ENCODE data around the gene ELMO1. TPM values are rescaled to one million over a fixed set of nuclear protein-coding genes. Genes with fewer than 3 reads are reported as not detected.

Gene ELMO1
- total and polyA plus RNA-seq, 2 donors from 2014 or later, result 6.0 to 35.4 TPM

DNA sequence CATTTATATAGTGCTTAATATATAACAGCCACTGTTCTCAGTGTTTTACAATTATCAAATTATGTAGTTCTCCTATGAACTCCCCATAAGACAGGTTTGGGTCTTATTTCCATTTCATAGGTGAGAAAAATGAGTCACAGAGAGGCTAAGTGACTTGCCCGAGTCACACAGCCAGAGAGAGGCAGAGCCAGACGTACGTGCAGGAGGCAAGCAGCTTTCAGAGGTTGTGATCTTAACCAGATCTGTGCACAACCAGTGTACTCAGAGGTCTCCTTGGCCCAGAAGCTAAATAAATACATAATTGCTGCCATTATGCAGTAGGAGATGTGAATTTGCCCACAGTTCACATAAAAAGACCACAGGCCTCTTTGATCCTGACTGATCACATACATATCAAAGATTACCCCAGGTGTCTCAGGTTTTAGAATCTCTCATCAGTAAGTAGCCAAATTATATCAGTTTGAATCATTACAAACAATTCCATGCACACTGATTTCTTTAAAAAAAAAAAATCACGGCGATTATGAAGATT lies 419.7 kb downstream of the ELMO1 start:
- Histone ChIP-seq H3K4me1 (ENCODE audit: control insufficient read depth in 2 of 3, insufficient read depth in 2 of 3, low read depth in 1 of 3, low read length in 3 of 3) (peaks cover 0 to 7% (median 5%) of the 10 kb centered on the region in 3 donors), H3K27me3 (ENCODE audit: control insufficient read depth, insufficient read depth, low read length) (no peaks in the 10 kb centered on the region), H3K9ac (ENCODE audit: low read length in 3 of 3) (no peak overlapping the region), H3K27ac (ENCODE audit: low read depth in 2 of 2, low read length in 2 of 2) (no peak overlapping the region), H3K4me3 (ENCODE audit: low read length in 3 of 3) (no peak overlapping the region), H3K9me3 (ENCODE audit: control insufficient read depth in 2 of 3, insufficient read depth in 1 of 3, low read length in 3 of 3) (no peaks in the 10 kb centered on the region), H3K36me3 (ENCODE audit: control insufficient read depth in 2 of 3, insufficient read depth in 3 of 3, low read length in 3 of 3) (no peaks in the 10 kb centered on the region)
- TF ChIP-seq, protein P1, sequence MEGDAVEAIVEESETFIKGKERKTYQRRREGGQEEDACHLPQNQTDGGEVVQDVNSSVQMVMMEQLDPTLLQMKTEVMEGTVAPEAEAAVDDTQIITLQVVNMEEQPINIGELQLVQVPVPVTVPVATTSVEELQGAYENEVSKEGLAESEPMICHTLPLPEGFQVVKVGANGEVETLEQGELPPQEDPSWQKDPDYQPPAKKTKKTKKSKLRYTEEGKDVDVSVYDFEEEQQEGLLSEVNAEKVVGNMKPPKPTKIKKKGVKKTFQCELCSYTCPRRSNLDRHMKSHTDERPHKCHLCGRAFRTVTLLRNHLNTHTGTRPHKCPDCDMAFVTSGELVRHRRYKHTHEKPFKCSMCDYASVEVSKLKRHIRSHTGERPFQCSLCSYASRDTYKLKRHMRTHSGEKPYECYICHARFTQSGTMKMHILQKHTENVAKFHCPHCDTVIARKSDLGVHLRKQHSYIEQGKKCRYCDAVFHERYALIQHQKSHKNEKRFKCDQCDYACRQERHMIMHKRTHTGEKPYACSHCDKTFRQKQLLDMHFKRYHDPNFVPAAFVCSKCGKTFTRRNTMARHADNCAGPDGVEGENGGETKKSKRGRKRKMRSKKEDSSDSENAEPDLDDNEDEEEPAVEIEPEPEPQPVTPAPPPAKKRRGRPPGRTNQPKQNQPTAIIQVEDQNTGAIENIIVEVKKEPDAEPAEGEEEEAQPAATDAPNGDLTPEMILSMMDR (IDR thresholded peaks at IDR 0.05; ENCODE audit: borderline replicate concordance, extremely low read depth, insufficient read depth), result no peak
- FAIRE-seq (no peak), DNase-seq (no peak)
- intact Hi-C loops (cut with DNase I), result no loop called here

DNA sequence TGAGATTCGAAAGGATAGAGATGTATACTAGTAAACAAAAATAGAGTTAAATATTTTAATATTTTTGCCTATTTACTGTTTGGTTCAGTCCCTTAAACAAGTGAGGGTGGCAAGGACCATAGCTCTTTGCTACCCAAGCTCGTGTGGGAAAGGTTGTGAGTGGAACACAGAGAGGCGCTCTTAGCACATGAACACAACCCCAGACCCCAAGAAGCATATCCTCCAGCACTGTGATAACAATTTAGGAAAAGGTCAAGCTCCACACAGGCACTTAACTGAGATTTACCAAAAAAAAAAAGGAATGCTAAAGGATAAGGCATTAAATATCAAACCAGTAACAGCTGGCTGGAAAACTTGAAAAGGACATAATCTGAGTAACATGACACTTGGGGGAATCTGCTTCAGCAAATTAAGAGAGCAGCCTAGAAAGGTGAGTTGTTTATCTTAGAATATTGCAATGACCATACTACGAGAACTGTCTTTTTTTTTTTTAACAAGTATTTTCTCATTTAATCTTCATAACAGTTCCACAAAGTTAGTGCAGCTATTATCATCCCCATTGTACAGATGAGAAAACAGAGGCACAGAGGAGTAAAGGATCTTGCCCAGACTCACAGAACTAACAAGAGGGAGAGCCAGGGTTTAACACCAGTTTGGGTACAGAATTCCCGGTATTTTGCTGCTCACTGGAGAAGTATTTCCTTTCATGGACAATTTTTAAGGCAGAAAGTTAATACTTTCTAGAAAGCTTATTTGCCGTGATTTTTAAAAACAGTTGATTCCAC lies 420.9 kb downstream of the ELMO1 start:
- intact Hi-C loops (cut with DNase I), result no loop called here
- H3K27ac ChIP-seq (ENCODE audit: low read depth in 2 of 2, low read length in 2 of 2), result no peak overlapping the region
- H3K27me3 ChIP-seq (ENCODE audit: control insufficient read depth, insufficient read depth, low read length), result no peaks in the 10 kb centered on the region
- TF ChIP-seq, protein P1 (IDR thresholded peaks at IDR 0.05; ENCODE audit: borderline replicate concordance, extremely low read depth, insufficient read depth), result no peak
- no peak for FAIRE-seq
- H3K36me3 ChIP-seq (ENCODE audit: control insufficient read depth in 2 of 3, insufficient read depth in 3 of 3, low read length in 3 of 3), result no peaks in the 10 kb centered on the region
- DNase-seq, result no peak
- no peaks in the 10 kb centered on the region for H3K9me3 ChIP-seq (ENCODE audit: control insufficient read depth in 2 of 3, insufficient read depth in 1 of 3, low read length in 3 of 3)
- H3K4me3 ChIP-seq (ENCODE audit: low read length in 3 of 3), result no peak overlapping the region
- H3K9ac ChIP-seq (ENCODE audit: low read length in 3 of 3), result no peak overlapping the region
- H3K4me1 ChIP-seq (ENCODE audit: control insufficient read depth in 2 of 3, insufficient read depth in 2 of 3, low read depth in 1 of 3, low read length in 3 of 3), result peaks cover 0 to 7% (median 5%) of the 10 kb centered on the region in 3 donors

DNA sequence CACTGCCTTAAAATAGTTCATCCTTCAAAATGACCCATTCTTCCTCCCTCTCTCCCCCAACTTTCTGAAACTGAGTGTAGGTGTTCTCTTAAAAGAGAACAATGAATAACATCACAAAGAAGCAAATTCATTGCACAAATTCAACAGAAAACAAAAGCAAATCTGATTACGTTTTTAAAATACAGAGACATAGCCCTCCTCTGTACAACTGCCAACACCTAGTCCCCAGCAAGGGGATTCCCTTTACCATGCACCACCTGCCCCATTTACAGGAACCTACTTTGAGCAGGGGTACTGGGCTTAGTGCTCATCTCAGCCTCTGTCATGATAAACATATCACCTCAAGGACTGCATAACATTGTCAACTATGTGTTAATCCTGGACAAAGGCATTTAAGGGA lies 421.6 kb downstream of the ELMO1 start:
- H3K4me3 ChIP-seq (ENCODE audit: low read length in 3 of 3), result no peak overlapping the region
- TF ChIP-seq, protein P1 (IDR thresholded peaks at IDR 0.05; ENCODE audit: borderline replicate concordance, extremely low read depth, insufficient read depth), result no peak
- no peak for FAIRE-seq

More for the DNA sequence above, 421.6 kb downstream of the ELMO1 start:
- no peak for DNase-seq
- no peaks in the 10 kb centered on the region for H3K27me3 ChIP-seq (ENCODE audit: control insufficient read depth, insufficient read depth, low read length)
- no peaks in the 10 kb centered on the region for H3K9me3 ChIP-seq (ENCODE audit: control insufficient read depth in 2 of 3, insufficient read depth in 1 of 3, low read length in 3 of 3)
- H3K27ac ChIP-seq (ENCODE audit: low read depth in 2 of 2, low read length in 2 of 2), result no peak overlapping the region
- no peaks in the 10 kb centered on the region for H3K36me3 ChIP-seq (ENCODE audit: control insufficient read depth in 2 of 3, insufficient read depth in 3 of 3, low read length in 3 of 3)
- intact Hi-C loops (cut with DNase I), result no loop called here
- no peak overlapping the region for H3K9ac ChIP-seq (ENCODE audit: low read length in 3 of 3)
- peaks cover 0 to 1% (median under 1%) of the 10 kb centered on the region in 3 donors for H3K4me1 ChIP-seq (ENCODE audit: control insufficient read depth in 2 of 3, insufficient read depth in 2 of 3, low read depth in 1 of 3, low read length in 3 of 3)

All from kidney (tissue), 14 donors.